NCI-H748 (cell line): Measurements from ENCODE around the gene HLA-DRB1.
"Not testable (repeated sequence)": the region's sequence is repeated elsewhere in the genome, so short reads cannot be mapped to it uniquely, and the experiment has no call there.

Experiments
- DNase-seq: peaks from one replicate; lab custom pipeline; 2025; ENCODE audit not compliant: unreplicated experiment; lab: John Stamatoyannopoulos, UW

The HLA-DRB1 gene

DNA sequence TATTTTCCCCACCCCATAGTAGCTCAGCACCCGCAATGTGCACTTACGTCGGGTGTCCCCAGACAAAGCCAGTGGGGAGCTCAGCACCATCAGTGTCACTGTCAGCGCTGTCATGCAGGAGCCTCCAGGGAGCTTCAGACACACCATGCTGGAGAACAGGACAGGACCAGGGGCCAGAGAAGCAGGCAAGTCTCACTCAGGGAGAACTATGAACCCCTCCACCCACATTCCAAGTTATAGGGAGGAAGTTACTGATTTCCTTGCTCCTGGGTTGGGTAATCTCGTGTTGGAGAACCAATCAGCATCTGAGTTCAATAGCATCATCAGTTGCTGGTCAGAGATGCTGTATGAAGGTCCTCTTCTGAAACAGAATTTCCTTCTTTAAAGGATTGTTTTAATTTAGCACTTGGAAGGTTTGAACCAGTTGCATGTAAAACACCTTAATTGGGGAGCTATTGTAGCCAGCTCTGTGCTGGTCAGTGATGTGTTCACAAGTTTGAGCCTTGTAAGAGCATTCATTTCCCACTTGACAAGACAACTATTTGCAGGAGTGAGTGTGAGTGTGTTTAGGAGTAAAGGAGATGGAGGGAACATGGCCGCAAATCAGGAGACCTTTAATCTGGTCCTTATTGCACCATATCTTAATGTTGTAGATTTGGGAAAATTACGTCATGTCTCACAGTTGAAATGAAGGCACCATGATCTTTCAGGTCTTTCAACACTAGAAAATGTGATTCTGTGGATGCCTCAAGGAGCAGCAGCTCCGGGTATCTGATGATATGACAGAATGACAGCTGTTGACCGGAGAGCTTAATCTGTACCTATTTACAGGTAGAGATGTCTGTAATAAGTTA, at the start of gene HLA-DRB1:
Gene HLA-DRB1, minus strand, starts transcription at position 253 of the 854 bp plus-strand sequence. Its CDS starts 106 bp downstream, at position 147.
- DNase-seq: no peak

DNA sequence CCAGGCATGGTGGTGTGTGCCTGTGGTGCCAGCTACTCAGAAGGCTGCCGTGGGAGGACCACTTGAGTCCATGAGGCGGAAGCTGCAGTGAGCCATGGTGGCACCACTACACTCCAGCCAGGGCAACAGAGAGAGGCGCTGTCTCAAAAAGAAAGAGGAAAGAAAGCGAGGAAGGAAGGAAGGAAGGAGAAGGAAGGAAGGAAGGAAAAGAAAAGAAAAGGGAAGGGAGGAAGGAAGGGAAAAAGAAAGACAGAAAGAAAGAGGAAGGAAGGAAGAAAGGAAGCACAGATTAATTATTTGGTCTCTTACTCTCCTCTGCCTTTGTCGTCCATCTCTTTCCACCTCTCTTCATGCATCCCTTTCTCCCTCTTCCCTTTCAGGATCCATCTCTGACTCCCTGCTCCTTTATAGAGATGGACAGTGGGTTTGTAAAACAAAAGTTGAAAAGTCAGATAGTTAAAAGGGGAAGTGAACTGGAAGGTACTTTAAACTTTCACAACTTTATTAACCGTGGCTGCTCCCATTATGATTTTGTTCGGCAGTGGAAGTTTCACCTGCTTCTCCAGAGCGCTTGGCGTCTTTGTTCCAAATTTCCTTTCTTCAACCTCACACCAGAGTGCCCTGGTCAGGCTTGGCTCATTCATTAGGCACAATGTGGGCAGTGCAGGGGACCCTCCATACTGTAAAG, 49.0 kb upstream of the HLA-DRB1 start:
- no peak for DNase-seq

- DNase-seq: no peak
These were observed 48.2 kb upstream of the HLA-DRB1 start for GRCh38 chr6:32637883-32638282.

- no peak for DNase-seq
These were observed 47.7 kb upstream of the HLA-DRB1 start, which contains the start of gene HLA-DQA1 for GRCh38 chr6:32637219-32637880. Gene HLA-DQA1 (plus strand): TSS chr6:32637406. CDS start chr6:32637459, 53 bp downstream.

GRCh38 chr6:32635526-32636123, 46.0 kb upstream of the HLA-DRB1 start:
- DNase-seq: no peak

DNA sequence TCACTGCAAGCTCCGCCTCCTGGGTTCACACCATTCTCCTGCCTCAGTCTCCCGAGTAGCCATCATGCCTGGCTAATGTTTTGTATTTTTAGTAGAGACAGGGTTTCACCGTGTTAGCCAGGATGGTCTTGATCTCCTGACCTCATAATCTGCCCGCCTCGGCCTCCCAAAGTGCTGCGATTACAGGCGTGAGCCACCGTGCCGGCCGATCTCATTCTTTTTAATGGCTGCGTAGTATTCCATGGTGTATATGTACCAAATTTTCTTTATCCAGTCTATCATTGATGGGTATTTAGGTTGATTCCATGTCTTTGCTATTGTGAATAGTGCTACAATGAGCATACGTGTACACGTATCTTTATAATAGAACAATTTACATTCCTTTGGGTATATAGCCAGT, 40.1 kb upstream of the HLA-DRB1 start:
- not testable (repeated sequence) for DNase-seq

GRCh38 chr6:32627831-32628230, 38.2 kb upstream of the HLA-DRB1 start:
- no peak for DNase-seq

GRCh38 chr6:32627249-32627648, 37.6 kb upstream of the HLA-DRB1 start:
- DNase-seq: no peak

DNA sequence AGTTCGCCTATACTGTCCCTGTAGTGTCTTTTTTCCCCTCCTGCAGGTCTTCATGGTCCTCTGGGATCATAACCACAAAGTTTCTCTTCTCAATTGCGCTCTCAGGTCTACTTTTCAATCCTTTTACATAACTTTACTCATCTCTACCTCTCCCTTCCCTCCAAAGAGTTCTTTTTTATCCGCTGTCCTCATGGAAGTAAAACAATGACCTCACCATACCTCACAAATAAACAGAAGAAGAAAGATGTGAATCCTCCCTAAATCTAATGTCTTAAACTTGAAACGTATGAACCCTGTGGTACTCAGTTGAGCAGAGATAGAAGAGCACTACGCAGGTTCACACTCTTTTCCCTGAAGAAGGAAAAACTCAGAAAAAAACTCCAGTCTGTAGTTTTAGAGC, 35.5 kb upstream of the HLA-DRB1 start:
- DNase-seq: no peak

- no peak for DNase-seq
These were observed 34.9 kb upstream of the HLA-DRB1 start for GRCh38 chr6:32624565-32624964.

GRCh38 chr6:32623693-32624092, 34.0 kb upstream of the HLA-DRB1 start:
- no peak for DNase-seq

DNA sequence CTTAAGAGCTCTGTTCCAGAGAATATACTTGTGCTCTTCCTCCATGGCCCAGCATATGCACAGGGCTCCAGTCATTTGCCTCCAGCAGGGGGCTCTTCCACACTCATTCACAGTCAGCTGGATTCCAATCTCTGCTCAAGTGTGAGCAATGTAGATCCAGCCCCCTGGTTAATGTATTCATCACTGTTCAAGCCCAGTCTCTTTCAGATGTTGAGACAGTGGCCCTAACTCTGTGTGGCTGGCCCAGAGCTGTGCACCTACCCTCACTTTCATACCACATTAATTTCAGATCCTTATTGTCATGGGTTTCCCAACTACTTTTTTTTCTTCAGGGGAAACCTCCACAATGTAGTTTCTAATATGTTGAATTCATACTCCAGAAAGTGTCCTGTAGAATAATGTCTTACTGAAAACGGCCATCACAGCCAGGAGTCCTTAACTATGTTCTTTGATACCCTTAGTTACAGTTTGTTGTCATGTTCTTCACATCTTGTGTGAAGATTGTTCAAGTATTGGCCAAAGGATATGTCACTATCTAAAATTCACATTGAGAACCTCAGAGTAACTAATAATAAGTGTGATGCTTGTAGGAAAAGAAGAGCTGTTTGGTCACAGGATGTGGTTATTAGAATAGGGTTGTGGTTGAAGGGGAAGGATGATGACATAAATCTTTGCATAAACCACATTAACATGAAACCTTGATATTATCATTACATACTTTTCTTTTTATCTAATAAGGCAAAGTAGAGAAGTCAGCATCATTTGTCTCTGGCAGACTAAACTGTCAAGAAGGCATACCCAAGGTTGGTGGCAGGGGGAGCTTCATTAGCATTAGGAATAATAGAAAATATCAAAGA, 33.1 kb upstream of the HLA-DRB1 start:
- no peak for DNase-seq

- DNase-seq: no peak
These were observed 31.7 kb upstream of the HLA-DRB1 start for GRCh38 chr6:32621372-32621771.

GRCh38 chr6:32617751-32618150, 28.1 kb upstream of the HLA-DRB1 start:
- no peak for DNase-seq

DNA sequence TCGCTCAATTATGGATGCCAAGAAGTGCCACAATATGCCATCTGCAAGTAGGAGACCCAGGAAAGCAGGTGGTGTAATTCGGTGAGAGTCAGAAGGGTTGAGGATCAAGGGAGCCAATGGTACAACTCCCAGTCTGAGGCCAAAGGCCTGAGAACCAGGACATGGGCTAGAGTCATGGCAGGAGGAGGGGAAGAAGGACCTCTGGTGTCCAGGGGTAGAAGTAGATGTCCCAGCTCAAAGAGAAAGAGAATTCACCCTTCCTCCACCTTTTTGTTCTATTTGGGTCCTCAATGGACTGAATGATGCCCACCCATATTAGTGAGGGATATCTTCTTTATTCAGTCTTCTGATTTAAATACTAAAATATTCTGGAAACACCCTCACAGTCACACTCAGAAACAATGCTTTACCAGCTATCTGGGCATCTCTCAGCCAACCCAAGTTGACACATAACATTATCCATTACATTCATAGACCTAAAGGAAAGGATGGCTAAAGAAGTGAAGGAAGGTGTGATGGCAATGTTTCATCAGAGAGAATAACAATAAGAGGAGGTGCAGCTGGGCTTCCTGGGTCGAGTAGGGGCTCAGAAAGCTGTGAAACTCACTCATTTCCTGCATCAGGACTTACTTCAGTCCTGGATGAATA, 26.4 kb upstream of the HLA-DRB1 start:
- no peak for DNase-seq

DNA sequence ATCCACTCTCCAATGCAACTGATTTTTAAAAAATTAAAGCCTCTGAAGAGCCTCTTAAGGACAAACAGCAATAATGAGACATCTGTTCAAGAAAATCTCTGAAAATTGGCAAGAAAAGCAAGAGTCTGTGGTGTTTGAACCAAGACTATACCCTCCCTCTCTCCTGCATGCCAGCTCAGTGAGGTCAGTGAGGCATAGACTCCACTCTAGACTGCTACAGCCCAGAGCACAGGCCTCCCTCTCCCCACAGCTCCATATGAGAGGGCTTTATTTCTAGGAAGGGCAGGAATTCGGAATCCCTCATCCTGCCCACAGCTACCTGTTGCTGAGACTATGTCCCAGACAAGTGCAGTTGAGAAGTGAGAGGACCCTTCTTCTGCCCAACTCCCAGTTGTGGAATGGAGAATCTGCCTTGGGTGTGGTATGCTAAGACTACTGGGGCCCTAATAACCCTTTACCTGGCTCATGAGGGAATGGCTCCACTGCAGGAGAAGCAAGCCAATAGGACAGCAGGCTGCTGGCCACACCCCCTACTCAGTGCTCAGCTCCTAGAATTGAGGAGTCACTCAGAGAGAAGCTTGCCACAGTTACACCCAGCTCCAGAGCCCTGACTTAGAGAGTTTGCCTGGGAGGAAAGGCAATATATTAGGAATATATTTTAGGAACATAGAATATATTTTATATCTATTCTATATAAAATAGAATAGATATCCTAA, 24.9 kb upstream of the HLA-DRB1 start:
- no peak for DNase-seq

GRCh38 chr6:32613475-32613874, 23.8 kb upstream of the HLA-DRB1 start:
- no peak for DNase-seq

- DNase-seq: no peak
These were observed 21.1 kb upstream of the HLA-DRB1 start for GRCh38 chr6:32610682-32611296.
